Measurements from ENCODE around the gene SH3BP5.

SH3BP5 gene

GRCh38 chr3:15321349-15321748 is 11.0 kb downstream of the SH3BP5 start:
- peaks cover 47% of the 10 kb centered on the region for H3K4me1 Mint-ChIP-seq (ENCODE audit: low read depth)
- H3K27me3 Mint-ChIP-seq: no peaks in the 10 kb centered on the region
- H3K27ac Mint-ChIP-seq: no peak overlapping the region
- H3K36me3 Mint-ChIP-seq: peaks cover 2% of the 10 kb centered on the region
- H3K4me3 Mint-ChIP-seq: no peak overlapping the region
- no peaks in the 10 kb centered on the region for H3K9me3 Mint-ChIP-seq (ENCODE audit: low read depth)

DNA sequence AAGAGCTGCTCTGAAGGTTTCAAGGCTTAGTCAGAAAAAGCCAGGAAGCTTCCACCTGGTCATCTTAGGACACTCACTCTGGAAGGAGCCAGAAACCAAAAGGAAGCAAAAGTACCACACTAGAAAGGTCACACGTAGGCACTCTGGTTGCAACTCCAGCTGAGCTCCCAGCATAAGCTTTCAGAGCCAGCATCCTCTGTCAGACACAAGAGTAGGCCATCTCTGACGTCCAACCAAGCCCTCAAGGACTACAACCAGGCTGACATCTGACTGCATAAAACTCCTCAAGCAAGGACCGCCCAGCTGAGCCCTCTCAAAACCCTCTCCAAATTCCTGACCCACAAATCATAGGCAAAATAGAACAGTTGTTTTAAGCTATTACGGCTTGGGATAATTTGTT is 12.8 kb downstream of the SH3BP5 start:
- Mint-ChIP-seq H3K27me3 (no peaks in the 10 kb centered on the region), H3K27ac (no peak overlapping the region), H3K9me3 (ENCODE audit: low read depth) (no peaks in the 10 kb centered on the region), H3K4me3 (no peak overlapping the region), H3K4me1 (ENCODE audit: low read depth) (peaks cover 48% of the 10 kb centered on the region), H3K36me3 (no peaks in the 10 kb centered on the region)

- no peak overlapping the region for H3K27ac Mint-ChIP-seq
- no peaks in the 10 kb centered on the region for H3K9me3 Mint-ChIP-seq (ENCODE audit: low read depth)
- H3K27me3 Mint-ChIP-seq: no peaks in the 10 kb centered on the region
- H3K36me3 Mint-ChIP-seq: no peaks in the 10 kb centered on the region
- peaks cover 49% of the 10 kb centered on the region for H3K4me1 Mint-ChIP-seq (ENCODE audit: low read depth)
- no peak overlapping the region for H3K4me3 Mint-ChIP-seq
These were observed 13.2 kb downstream of the SH3BP5 start for GRCh38 chr3:15319136-15319535.

DNA sequence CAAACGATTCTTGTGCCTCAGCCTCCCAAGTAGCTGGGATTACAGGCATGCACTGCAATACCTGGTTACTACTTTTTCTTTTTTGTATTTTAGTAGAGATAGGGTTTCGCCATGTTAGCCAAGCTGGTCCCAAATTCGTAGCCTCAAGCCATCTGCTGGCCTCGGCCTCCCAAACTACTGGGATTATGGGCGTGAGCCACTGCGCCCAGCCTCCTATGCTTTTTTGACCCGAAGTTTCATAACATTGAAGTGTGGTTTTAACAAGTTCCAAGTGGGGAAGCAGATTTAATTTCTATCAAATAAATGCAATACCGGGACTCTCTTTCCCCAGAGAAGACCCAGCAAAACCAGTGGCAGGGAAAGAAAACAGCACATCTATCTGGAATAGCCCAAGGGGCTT is 13.7 kb downstream of the SH3BP5 start:
- Mint-ChIP-seq H3K4me1 (ENCODE audit: low read depth) (peaks cover 50% of the 10 kb centered on the region), H3K9me3 (ENCODE audit: low read depth) (no peaks in the 10 kb centered on the region), H3K36me3 (no peaks in the 10 kb centered on the region), H3K27me3 (no peaks in the 10 kb centered on the region), H3K4me3 (no peak overlapping the region), H3K27ac (no peak overlapping the region)

DNA sequence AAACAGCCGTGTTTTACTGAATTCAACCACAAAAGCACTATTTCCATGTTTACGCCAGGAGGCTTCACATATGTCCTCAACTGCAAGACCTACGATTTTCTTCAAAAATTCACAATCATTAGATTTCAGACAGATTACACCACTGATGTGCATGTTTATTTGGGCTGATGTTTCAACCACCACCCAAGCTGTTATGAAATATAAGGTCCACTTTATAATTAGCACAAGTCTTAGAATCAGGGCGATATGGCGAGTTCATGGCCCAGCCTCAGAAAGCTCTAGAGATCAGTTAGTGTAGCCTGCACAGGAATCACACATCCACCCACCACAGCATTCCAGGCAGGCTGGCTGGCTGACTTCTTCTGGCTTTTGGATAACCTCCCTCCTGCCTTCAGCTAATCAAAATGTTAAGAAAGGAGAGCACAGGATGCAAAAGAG is 15.4 kb downstream of the SH3BP5 start:
- H3K4me1 Mint-ChIP-seq (ENCODE audit: low read depth): peaks cover 60% of the 10 kb centered on the region
- H3K27ac Mint-ChIP-seq: peak overlapping the region; percentile 50
- peak overlapping the region; percentile 44 for H3K4me3 Mint-ChIP-seq
- H3K27me3 Mint-ChIP-seq: no peaks in the 10 kb centered on the region
- peaks cover 2% of the 10 kb centered on the region for H3K36me3 Mint-ChIP-seq
- H3K9me3 Mint-ChIP-seq (ENCODE audit: low read depth): no peaks in the 10 kb centered on the region

- no peak overlapping the region for H3K27ac Mint-ChIP-seq
- peaks cover 55% of the 10 kb centered on the region for H3K4me1 Mint-ChIP-seq (ENCODE audit: low read depth)
- H3K36me3 Mint-ChIP-seq: peaks cover 5% of the 10 kb centered on the region
- no peak overlapping the region for H3K4me3 Mint-ChIP-seq
- H3K27me3 Mint-ChIP-seq: no peaks in the 10 kb centered on the region
- H3K9me3 Mint-ChIP-seq (ENCODE audit: low read depth): no peaks in the 10 kb centered on the region
These were observed 17.4 kb downstream of the SH3BP5 start for GRCh38 chr3:15315003-15315402.

- Mint-ChIP-seq H3K4me1 (ENCODE audit: low read depth) (peaks cover 54% of the 10 kb centered on the region), H3K27me3 (no peaks in the 10 kb centered on the region), H3K4me3 (no peak overlapping the region), H3K36me3 (peaks cover 5% of the 10 kb centered on the region), H3K9me3 (ENCODE audit: low read depth) (no peaks in the 10 kb centered on the region), H3K27ac (peak overlapping the region; percentile 50)
These were observed 18.1 kb downstream of the SH3BP5 start for GRCh38 chr3:15314276-15314675.

DNA sequence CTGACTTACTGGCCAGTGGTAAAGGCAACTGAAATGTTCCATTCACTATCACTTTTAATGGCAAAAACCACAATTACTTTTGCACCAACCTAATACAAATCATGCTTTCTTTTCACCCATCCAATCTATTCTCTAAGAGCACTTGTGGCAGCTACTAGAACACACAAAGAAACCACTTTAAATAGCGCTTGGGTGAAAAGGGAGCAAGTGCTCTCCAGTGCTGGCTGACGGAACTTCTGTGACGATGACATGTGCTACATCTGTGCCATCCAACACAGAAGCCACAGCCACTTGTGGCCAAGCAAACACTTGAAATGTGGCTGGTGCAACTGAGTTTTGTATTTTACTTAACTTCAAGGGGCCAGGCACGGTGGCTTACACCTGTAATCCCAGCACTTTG is 18.9 kb downstream of the SH3BP5 start:
- peaks cover 54% of the 10 kb centered on the region for H3K4me1 Mint-ChIP-seq (ENCODE audit: low read depth)
- peaks cover 7% of the 10 kb centered on the region for H3K36me3 Mint-ChIP-seq
- no peak overlapping the region for H3K4me3 Mint-ChIP-seq
- H3K9me3 Mint-ChIP-seq (ENCODE audit: low read depth): no peaks in the 10 kb centered on the region
- no peak overlapping the region for H3K27ac Mint-ChIP-seq
- H3K27me3 Mint-ChIP-seq: no peaks in the 10 kb centered on the region

DNA sequence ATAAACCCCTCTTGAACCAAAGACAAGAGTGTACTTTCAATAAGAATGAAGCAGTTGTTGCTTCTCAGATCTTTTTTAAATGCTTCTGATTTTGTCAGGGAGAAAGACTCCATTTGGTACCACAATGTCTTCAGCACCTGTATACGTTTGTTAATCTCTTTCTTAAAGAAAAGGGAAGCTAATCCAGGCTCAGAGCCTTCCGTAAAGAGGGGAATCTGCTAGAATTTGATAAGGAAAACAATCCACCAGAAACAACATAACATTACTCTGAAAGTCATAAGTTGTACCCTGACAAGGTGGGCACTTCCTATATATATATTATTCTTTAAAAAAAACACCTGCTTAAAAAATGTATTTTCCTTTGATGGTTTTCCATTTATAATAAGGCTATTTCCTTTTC is 19.8 kb downstream of the SH3BP5 start:
- Mint-ChIP-seq H3K9me3 (ENCODE audit: low read depth) (no peaks in the 10 kb centered on the region), H3K4me3 (no peak overlapping the region), H3K27ac (no peak overlapping the region), H3K36me3 (peaks cover 7% of the 10 kb centered on the region), H3K27me3 (no peaks in the 10 kb centered on the region), H3K4me1 (ENCODE audit: low read depth) (peaks cover 52% of the 10 kb centered on the region)

DNA sequence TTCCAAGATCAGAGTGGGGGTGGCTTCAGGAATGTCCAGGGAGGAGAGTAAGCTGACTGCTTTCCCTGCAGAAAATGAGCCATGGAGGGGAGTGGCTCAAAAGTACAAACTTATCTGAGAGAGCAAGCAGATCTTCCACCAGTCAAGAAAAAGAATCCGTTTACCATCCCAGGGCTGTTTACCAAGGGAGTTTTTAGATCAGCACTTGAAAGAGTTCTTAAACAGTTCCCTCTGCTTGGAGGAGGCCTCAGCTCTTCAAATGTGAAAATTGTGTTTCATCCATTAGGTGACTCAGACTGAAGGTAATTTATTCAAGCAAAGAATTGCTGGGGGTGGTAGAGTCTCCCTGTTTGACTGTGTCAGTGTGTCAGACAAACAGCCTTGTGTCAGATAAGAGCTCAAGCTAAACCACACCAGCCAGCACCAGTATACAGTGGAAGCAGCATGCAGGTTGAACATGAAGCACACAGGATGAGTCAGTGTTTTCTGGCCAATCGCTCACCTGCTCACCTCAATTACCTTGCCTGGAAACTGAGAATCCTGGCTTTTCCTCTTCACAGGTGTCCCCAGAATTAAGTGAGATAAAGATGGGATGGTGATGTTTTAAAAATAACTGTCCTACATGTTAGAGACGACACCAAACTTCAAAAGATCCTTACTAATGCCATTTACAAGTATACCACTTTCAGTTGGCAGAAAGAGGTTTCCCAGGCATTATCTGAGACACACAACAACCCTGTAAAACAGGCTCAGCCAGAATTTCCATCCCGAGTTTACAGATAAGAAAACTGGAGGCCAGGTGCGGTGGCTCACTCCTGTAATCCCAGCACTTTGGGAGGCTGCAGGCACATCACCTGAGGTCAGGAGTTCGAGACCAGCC is 21.7 kb downstream of the SH3BP5 start:
- peak overlapping the region; percentile 36 for H3K4me3 Mint-ChIP-seq
- peaks cover 7% of the 10 kb centered on the region for H3K36me3 Mint-ChIP-seq
- no peaks in the 10 kb centered on the region for H3K9me3 Mint-ChIP-seq (ENCODE audit: low read depth)
- H3K27me3 Mint-ChIP-seq: no peaks in the 10 kb centered on the region
- peaks cover 46% of the 10 kb centered on the region for H3K4me1 Mint-ChIP-seq (ENCODE audit: low read depth)
- peak overlapping the region; percentile 74 for H3K27ac Mint-ChIP-seq

DNA sequence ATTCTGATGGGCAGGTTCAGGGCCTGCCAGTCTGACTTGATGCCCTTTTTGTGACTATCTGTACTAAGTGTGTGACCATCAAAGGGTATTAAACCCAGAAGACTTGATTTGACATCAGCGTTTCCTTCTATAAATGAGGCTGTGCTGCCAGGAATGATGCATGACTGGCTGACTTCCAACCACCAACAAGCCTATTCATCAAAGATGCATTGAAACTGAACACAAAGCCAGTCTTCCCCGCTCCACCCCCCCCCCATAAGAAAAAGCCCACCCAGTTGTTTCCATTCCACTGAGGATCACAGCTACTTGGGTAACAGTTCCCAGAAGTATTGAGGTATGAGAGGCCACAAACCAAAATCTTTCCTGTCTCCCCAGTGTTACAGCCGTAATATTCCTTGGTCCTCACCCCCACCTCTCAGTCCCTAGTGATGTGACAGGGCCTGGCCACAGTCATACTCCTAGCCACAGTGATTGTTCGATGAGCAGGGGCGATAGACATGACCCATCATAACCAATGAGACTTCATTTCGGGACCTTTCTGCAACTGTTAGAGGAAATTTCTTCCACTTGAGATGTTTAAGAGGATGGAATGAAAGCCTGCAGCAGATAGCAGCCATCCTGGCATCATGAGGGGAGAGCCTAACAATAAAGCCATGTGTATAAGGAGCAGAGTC is 22.6 kb downstream of the SH3BP5 start:
- H3K27me3 Mint-ChIP-seq: no peaks in the 10 kb centered on the region
- peaks cover 45% of the 10 kb centered on the region for H3K4me1 Mint-ChIP-seq (ENCODE audit: low read depth)
- H3K4me3 Mint-ChIP-seq: peak overlapping the region; percentile 36
- peaks cover 7% of the 10 kb centered on the region for H3K36me3 Mint-ChIP-seq
- H3K27ac Mint-ChIP-seq: peak overlapping the region; percentile 74
- no peaks in the 10 kb centered on the region for H3K9me3 Mint-ChIP-seq (ENCODE audit: low read depth)

- H3K27me3 Mint-ChIP-seq: no peaks in the 10 kb centered on the region
- H3K4me1 Mint-ChIP-seq (ENCODE audit: low read depth): peaks cover 33% of the 10 kb centered on the region
- H3K36me3 Mint-ChIP-seq: peaks cover 16% of the 10 kb centered on the region
- H3K4me3 Mint-ChIP-seq: no peak overlapping the region
- H3K27ac Mint-ChIP-seq: no peak overlapping the region
- H3K9me3 Mint-ChIP-seq (ENCODE audit: low read depth): no peaks in the 10 kb centered on the region
These were observed 24.8 kb downstream of the SH3BP5 start for GRCh38 chr3:15307580-15307979.

- peaks cover 30% of the 10 kb centered on the region for H3K4me1 Mint-ChIP-seq (ENCODE audit: low read depth)
- H3K4me3 Mint-ChIP-seq: no peak overlapping the region
- peaks cover 18% of the 10 kb centered on the region for H3K36me3 Mint-ChIP-seq
- no peaks in the 10 kb centered on the region for H3K27me3 Mint-ChIP-seq
- no peak overlapping the region for H3K27ac Mint-ChIP-seq
- no peaks in the 10 kb centered on the region for H3K9me3 Mint-ChIP-seq (ENCODE audit: low read depth)
These were observed 25.4 kb downstream of the SH3BP5 start for GRCh38 chr3:15306979-15307359.

DNA sequence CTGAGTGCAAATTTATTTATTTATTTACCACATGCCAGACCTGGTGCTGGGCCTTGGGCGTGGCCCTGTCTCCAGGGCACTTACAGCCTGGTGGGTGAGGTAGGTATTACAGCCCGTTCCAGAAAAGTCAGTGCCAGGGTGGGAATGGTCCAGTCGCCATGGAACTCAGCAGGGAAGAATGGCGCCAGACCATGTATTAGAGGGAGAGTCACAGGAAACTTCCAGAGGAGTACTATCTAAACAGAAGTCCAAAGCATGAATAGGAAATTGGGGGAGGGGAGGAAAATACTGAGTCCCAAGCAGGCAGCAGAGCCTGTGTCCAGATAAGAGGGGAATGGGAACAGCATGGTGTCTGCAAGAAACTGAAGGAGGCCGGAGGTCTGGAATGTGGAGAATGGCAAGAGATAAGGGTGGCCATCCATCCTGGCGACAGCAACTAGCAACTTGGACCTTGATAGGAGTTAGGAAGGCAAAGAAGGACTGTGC is 27.0 kb downstream of the SH3BP5 start:
- Mint-ChIP-seq H3K27ac (peak overlapping the region; percentile 8), H3K4me1 (ENCODE audit: low read depth) (peaks cover 34% of the 10 kb centered on the region), H3K9me3 (ENCODE audit: low read depth) (no peaks in the 10 kb centered on the region), H3K4me3 (no peak overlapping the region), H3K36me3 (peaks cover 18% of the 10 kb centered on the region), H3K27me3 (no peaks in the 10 kb centered on the region)

- Mint-ChIP-seq H3K27ac (no peak overlapping the region), H3K9me3 (ENCODE audit: low read depth) (no peaks in the 10 kb centered on the region), H3K36me3 (peaks cover 17% of the 10 kb centered on the region), H3K27me3 (no peaks in the 10 kb centered on the region), H3K4me3 (no peak overlapping the region), H3K4me1 (ENCODE audit: low read depth) (peaks cover 29% of the 10 kb centered on the region)
These were observed 28.7 kb downstream of the SH3BP5 start for GRCh38 chr3:15303728-15304127.

Data from activated naive CD8-positive, alpha-beta T cell (primary cell).